ENCODE measurements around the gene UGGT1.

DNA sequence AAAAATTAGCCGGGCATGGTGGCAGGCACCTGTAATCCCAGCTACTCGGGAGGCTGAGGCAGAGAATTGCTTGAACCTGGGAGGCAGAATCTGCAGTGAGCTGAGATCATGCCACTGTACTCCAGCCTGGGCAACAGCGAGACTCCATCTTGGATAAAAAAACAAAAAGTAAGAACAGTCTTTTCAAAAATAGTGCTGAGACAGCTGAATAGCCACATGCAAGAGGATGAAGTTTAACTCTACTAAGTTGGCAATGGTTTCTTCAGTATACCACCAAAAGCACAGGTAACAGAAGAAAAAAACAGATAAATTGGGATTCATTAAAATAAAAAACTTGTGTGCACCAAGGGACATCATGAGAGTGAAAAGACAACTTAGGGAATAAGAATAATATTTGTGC, 115.2 kb downstream of the UGGT1 start:
- TF ChIP-seq, protein P1, sequence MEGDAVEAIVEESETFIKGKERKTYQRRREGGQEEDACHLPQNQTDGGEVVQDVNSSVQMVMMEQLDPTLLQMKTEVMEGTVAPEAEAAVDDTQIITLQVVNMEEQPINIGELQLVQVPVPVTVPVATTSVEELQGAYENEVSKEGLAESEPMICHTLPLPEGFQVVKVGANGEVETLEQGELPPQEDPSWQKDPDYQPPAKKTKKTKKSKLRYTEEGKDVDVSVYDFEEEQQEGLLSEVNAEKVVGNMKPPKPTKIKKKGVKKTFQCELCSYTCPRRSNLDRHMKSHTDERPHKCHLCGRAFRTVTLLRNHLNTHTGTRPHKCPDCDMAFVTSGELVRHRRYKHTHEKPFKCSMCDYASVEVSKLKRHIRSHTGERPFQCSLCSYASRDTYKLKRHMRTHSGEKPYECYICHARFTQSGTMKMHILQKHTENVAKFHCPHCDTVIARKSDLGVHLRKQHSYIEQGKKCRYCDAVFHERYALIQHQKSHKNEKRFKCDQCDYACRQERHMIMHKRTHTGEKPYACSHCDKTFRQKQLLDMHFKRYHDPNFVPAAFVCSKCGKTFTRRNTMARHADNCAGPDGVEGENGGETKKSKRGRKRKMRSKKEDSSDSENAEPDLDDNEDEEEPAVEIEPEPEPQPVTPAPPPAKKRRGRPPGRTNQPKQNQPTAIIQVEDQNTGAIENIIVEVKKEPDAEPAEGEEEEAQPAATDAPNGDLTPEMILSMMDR (conservative IDR thresholded peaks at IDR 0.05; ENCODE audit: low read depth in 2 of 2): no peak
- TF ChIP-seq EZH2 (IDR thresholded peaks at IDR 0.05; ENCODE audit: low read depth, unreplicated experiment) (no peak), CREB1 (CRISPR knock-in tag; IDR thresholded peaks at IDR 0.05; ENCODE audit: low read depth) (no peak), POLR2AphosphoS5 (IDR thresholded peaks at IDR 0.05; ENCODE audit: low read depth) (no peak), JUNB (IDR thresholded peaks at IDR 0.05; ENCODE audit: unreplicated experiment) (no peak), ZNF114 (CRISPR knock-in tag; IDR thresholded peaks at IDR 0.05) (no peak), EZH2phosphoT487 (IDR thresholded peaks at IDR 0.05; ENCODE audit: unreplicated experiment) (no peak), STAT1 (IDR thresholded peaks at IDR 0.05; ENCODE audit: unreplicated experiment) (no peak), NANOG (IDR thresholded peaks at IDR 0.05; ENCODE audit: borderline replicate concordance) (no peak)
- TF ChIP-seq, protein P2, sequence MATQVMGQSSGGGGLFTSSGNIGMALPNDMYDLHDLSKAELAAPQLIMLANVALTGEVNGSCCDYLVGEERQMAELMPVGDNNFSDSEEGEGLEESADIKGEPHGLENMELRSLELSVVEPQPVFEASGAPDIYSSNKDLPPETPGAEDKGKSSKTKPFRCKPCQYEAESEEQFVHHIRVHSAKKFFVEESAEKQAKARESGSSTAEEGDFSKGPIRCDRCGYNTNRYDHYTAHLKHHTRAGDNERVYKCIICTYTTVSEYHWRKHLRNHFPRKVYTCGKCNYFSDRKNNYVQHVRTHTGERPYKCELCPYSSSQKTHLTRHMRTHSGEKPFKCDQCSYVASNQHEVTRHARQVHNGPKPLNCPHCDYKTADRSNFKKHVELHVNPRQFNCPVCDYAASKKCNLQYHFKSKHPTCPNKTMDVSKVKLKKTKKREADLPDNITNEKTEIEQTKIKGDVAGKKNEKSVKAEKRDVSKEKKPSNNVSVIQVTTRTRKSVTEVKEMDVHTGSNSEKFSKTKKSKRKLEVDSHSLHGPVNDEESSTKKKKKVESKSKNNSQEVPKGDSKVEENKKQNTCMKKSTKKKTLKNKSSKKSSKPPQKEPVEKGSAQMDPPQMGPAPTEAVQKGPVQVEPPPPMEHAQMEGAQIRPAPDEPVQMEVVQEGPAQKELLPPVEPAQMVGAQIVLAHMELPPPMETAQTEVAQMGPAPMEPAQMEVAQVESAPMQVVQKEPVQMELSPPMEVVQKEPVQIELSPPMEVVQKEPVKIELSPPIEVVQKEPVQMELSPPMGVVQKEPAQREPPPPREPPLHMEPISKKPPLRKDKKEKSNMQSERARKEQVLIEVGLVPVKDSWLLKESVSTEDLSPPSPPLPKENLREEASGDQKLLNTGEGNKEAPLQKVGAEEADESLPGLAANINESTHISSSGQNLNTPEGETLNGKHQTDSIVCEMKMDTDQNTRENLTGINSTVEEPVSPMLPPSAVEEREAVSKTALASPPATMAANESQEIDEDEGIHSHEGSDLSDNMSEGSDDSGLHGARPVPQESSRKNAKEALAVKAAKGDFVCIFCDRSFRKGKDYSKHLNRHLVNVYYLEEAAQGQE (IDR thresholded peaks at IDR 0.05; ENCODE audit: unreplicated experiment): no peak
- TF ChIP-seq, protein P3, sequence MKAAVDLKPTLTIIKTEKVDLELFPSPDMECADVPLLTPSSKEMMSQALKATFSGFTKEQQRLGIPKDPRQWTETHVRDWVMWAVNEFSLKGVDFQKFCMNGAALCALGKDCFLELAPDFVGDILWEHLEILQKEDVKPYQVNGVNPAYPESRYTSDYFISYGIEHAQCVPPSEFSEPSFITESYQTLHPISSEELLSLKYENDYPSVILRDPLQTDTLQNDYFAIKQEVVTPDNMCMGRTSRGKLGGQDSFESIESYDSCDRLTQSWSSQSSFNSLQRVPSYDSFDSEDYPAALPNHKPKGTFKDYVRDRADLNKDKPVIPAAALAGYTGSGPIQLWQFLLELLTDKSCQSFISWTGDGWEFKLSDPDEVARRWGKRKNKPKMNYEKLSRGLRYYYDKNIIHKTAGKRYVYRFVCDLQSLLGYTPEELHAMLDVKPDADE (IDR thresholded peaks at IDR 0.05): no peak
